BJ (cell line): Measurements from ENCODE around the gene OSBPL7. TPM values are rescaled to one million over a fixed set of nuclear protein-coding genes. Genes with fewer than 3 reads are reported as not detected.

Experiments
- CTCF ChIA-PET: fragments of 350-600 bp; formaldehyde crosslinking; extraction: SDS; loops from one replicate; lab custom pipeline; 2021; ENCODE audit warnings: antibody characterized with exemption, inconsistent platforms; lab: Yijun Ruan, JAX
- POLR2A ChIA-PET: fragments of 300-600 bp; sonication (Branson Sonifier 250); formaldehyde crosslinking; extraction: SDS; loops from one replicate; lab custom pipeline; 2021; ENCODE audit warnings: antibody characterized with exemption; lab: Charles Lee
- DNase-seq: peaks from one replicate; pipeline ENCODE4 v3.0.0-alpha.2; 2011; ENCODE audit warnings: low read depth
- H3K27me3 ChIP-seq: 2 replicates; pipeline ENCODE4 v1.6.0; 2011; ENCODE audit warnings: low read length; ENCODE audit not compliant: control insufficient read depth, insufficient read depth
- H3K36me3 ChIP-seq: 2 replicates; pipeline ENCODE4 v1.5.1; 2011; ENCODE audit warnings: low read length; ENCODE audit not compliant: control insufficient read depth, insufficient read depth
- H3K4me3 ChIP-seq: 2 replicates; pipeline ENCODE4 v1.5.1; 2011; ENCODE audit warnings: low read depth, mild to moderate bottlenecking, control low read depth, low read length
- CTCF ChIP-seq: IDR thresholded peaks from 2 replicates; pipeline ENCODE4 v1.5.1; 2011; ENCODE audit warnings: low read depth, mild to moderate bottlenecking, control low read depth, inconsistent platforms, low read length, moderate library complexity; ENCODE audit not compliant: insufficient read depth
- polyA plus RNA-seq: library from polyadenylated mRNA; depleted of rRNA; stranded (reverse); fragments of >200 nt; gene quantifications from 2 replicates; pipeline ENCODE4 v1.2.3, GENCODE V29; 2011

Gene OSBPL7
- polyA plus RNA-seq, 1 experiment = 7.6 TPM

DNA sequence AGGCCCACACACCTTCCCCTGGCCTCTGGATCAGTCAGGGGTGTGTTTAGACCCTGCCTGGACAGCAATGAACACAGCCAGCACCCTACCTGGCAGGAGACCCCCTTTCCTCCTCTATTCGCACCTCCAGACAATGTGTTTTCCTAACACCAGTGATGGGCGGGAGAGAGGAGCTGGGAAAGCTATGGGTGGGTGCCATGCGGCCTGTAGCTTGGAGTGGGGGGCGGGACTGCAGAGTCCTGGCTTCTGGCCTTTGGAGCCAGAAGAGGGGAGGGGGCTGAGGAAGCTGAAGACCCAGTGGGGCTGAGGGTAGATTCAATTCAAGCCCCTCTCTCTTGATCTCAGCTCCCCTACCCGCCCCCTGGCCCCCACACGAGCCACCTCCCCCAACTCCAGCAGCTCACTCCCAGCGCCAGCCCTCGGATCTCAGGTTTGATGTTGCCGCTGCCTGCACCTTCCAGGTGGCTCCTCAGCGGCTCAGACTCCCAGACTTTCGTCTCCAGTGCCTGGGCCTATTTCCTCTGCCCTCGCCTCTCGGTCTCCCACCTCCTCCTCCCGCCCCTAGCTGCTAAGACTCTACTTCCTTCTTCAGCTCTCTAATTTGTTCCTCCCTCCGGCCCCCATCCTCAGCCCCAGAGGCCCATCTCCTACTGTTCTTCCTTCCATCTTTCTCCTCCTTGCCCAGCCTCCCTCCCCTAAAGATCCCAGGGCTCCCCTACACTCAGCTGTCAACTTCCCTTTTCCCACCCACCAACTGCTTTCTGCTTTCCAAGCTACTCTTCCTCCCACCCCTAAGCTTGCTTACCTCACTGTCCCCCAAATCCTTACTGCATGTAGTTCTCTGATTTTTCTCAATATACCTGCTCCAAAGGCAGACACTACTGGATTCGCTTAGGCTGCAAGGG lies 36.2 kb upstream of the OSBPL7 start:
- POLR2A ChIA-PET = no interaction called here
- peaks cover 24% of the 10 kb centered on the region for H3K27me3 ChIP-seq
- H3K4me3 ChIP-seq = no peak overlapping the region
- CTCF ChIA-PET = interaction anchor here (5.4 to 16.0 kb wide), 2 partner anchors 12 to 32 kb away, joined by 33 to 190 read pairs; partner anchors contain the start of genes SCRN2 and SP6
- no peak for TF ChIP-seq CTCF
- no peak for DNase-seq
- H3K36me3 ChIP-seq = no peaks in the 10 kb centered on the region

- peaks cover 33% of the 10 kb centered on the region for H3K27me3 ChIP-seq
- no peaks in the 10 kb centered on the region for H3K36me3 ChIP-seq
- H3K4me3 ChIP-seq = no peak overlapping the region
- no peak for TF ChIP-seq CTCF
- ChIA-PET POLR2A (no interaction called here), CTCF (interaction anchor here (5.4 to 16.0 kb wide), 2 partner anchors 11 to 33 kb away, joined by 33 to 190 read pairs; partner anchors contain the start of genes SCRN2 and SP6)
- no peak for DNase-seq
These were observed 35.2 kb upstream of the OSBPL7 start for GRCh38 chr17:47856830-47857229.

- CTCF ChIA-PET = interaction anchor here (1.0 to 16.0 kb wide), 4 partner anchors 10 to 42 kb away, joined by 3 to 190 read pairs (median 18); partner anchors contain the start of genes SCRN2 and SP6
- H3K4me3 ChIP-seq = no peak overlapping the region
- TF ChIP-seq CTCF = no peak
- POLR2A ChIA-PET = no interaction called here
- H3K27me3 ChIP-seq = peaks cover 35% of the 10 kb centered on the region
- no peak for DNase-seq
- no peaks in the 10 kb centered on the region for H3K36me3 ChIP-seq
These were observed 34.1 kb upstream of the OSBPL7 start for GRCh38 chr17:47855737-47856136.

- no peak overlapping the region for H3K4me3 ChIP-seq
- ChIA-PET CTCF (interaction anchor here (16.0 to 20.0 kb wide), 2 partner anchors 8 to 34 kb away, joined by 190 to 875 read pairs; partner anchors contain the start of genes SCRN2, SP2 and SP6), POLR2A (no interaction called here)
- DNase-seq = no peak
- H3K36me3 ChIP-seq = no peaks in the 10 kb centered on the region
- peaks cover 36% of the 10 kb centered on the region for H3K27me3 ChIP-seq
- TF ChIP-seq CTCF = no peak
These were observed 32.0 kb upstream of the OSBPL7 start for GRCh38 chr17:47853616-47854015.

GRCh38 chr17:47852113-47852949 lies 30.7 kb upstream of the OSBPL7 start:
- TF ChIP-seq CTCF = no peak
- DNase-seq = no peak
- ChIA-PET POLR2A (interaction anchor here (0.7 kb wide), 1 partner anchor 10 kb away, joined by 4 read pairs; no protein-coding TSS in a partner anchor), CTCF (interaction anchor here (1.3 to 20.0 kb wide), 3 partner anchors 6 to 35 kb away, joined by 3 to 875 read pairs (median 190); partner anchors contain the start of genes SCRN2, SP2 and SP6)
- Histone ChIP-seq H3K27me3 (peaks cover 38% of the 10 kb centered on the region), H3K4me3 (no peak overlapping the region), H3K36me3 (no peaks in the 10 kb centered on the region)
